SU-DHL-6 (cell line): ENCODE results near the gene CCNDBP1.
"Not testable (repeated sequence)": the region's sequence is repeated elsewhere in the genome, so short reads cannot be mapped to it uniquely, and the experiment has no call there.

Source experiments
- H2AFZ ChIP-seq: fragments of 200-600 bp; sonication (generic); 2 replicates; pipeline ENCODE4 v1.6.1; 2014; ENCODE audit warnings: low read depth, mild to moderate bottlenecking, moderate library complexity, mixed read lengths, antibody characterized with exemption, low read length; ENCODE audit not compliant: severe bottlenecking
- H3F3A ChIP-seq: fragments of 200-600 bp; shearing (Covaris generic); 2 replicates; pipeline ENCODE4 v1.6.0; 2016; ENCODE audit warnings: antibody characterized with exemption, mild to moderate bottlenecking; ENCODE audit not compliant: insufficient read depth
- H3K27ac ChIP-seq: fragments of 200-600 bp; sonication (generic); 2 replicates; pipeline ENCODE4 v1.5.1; 2016; ENCODE audit warnings: low read depth, mild to moderate bottlenecking, low read length, moderate library complexity, mixed read lengths
- H3K27me3 ChIP-seq: fragments of 200-600 bp; sonication (generic), shearing (Covaris generic); 2 replicates; pipeline ENCODE4 v1.6.0; 2014; ENCODE audit warnings: mild to moderate bottlenecking, low read length
- H3K36me3 ChIP-seq: fragments of 200-600 bp; sonication (generic); 2 replicates; pipeline ENCODE4 v1.6.1; 2014; ENCODE audit warnings: mild to moderate bottlenecking, low read length, mixed read lengths
- H3K4me2 ChIP-seq: fragments of 300-600, 200-600 bp; shearing (Covaris generic), sonication (generic); 2 replicates; pipeline ENCODE4 v1.6.0; 2014; ENCODE audit warnings: low read length, low read depth, mild to moderate bottlenecking; ENCODE audit not compliant: poor library complexity, severe bottlenecking
- H3K4me3 ChIP-seq: fragments of 200-600 bp; sonication (generic); 2 replicates; pipeline ENCODE4 v1.5.1; 2014; ENCODE audit warnings: antibody characterized with exemption, low read length, mild to moderate bottlenecking, mixed read lengths; ENCODE audit not compliant: insufficient read depth, poor library complexity, severe bottlenecking
- H3K79me2 ChIP-seq: fragments of 200-600 bp; sonication (generic); 2 replicates; pipeline ENCODE4 v1.6.1; 2014; ENCODE audit warnings: mild to moderate bottlenecking, low read length, moderate library complexity; ENCODE audit not compliant: insufficient read depth
- H3K9ac ChIP-seq: fragments of 200-600 bp; sonication (generic); 2 replicates; pipeline ENCODE4 v1.7.0; 2014; ENCODE audit warnings: mild to moderate bottlenecking, low read length
- H3K9me2 ChIP-seq: fragments of 200-600 bp; sonication (generic); replicated peaks from 2 replicates; pipeline ENCODE4 v1.6.1; 2014; ENCODE audit warnings: low read length; ENCODE audit not compliant: insufficient read depth
- H3K9me3 ChIP-seq: fragments of 200-600 bp; sonication (generic); 2 replicates; pipeline ENCODE4 v1.6.1; 2014; ENCODE audit warnings: low read length, mixed read lengths; ENCODE audit not compliant: insufficient read depth
- H4K20me1 ChIP-seq: fragments of 200-600 bp; sonication (generic); 2 replicates; pipeline ENCODE4 v1.6.1; 2014; ENCODE audit warnings: low read depth, mild to moderate bottlenecking, antibody characterized with exemption, low read length, moderate library complexity, mixed read lengths
- CTCF ChIP-seq: fragments of 200-600 bp; sonication (generic); IDR thresholded peaks from one replicate; pipeline ENCODE4 v1.5.1; 2017; ENCODE audit warnings: antibody characterized with exemption, mild to moderate bottlenecking, low read length, moderate library complexity; ENCODE audit not compliant: insufficient read depth, poor library complexity, severe bottlenecking
- EZH2phosphoT487 ChIP-seq: fragments of 200-600 bp; sonication (generic), shearing (Covaris generic); conservative IDR thresholded peaks from 2 replicates; pipeline ENCODE4 v1.6.1; 2018; ENCODE audit warnings: mild to moderate bottlenecking, antibody characterized with exemption, low read length, moderate library complexity, mixed read lengths

The CCNDBP1 gene

GRCh38 chr15:43153269-43153668, 31.9 kb upstream of the CCNDBP1 start:
- TF ChIP-seq EZH2phosphoT487 = no peak
- TF ChIP-seq CTCF = no peak
- Histone ChIP-seq H3K79me2 (no peaks in the 10 kb centered on the region), H3K9me2 (no peaks in the 10 kb centered on the region), H3K4me3 (no peak overlapping the region), H3K9me3 (no peaks in the 10 kb centered on the region), H3F3A (no peaks in the 10 kb centered on the region), H3K9ac (no peak overlapping the region), H3K27ac (no peak overlapping the region), H2AFZ (no peak overlapping the region), H3K36me3 (peaks cover 53% of the 10 kb centered on the region; the same call in 1 of the 2 replicates), H3K27me3 (no peaks in the 10 kb centered on the region), H4K20me1 (no peaks in the 10 kb centered on the region), H3K4me2 (no peak overlapping the region)

GRCh38 chr15:43165801-43166325, 19.3 kb upstream of the CCNDBP1 start:
- H3K9me3 ChIP-seq = no peaks in the 10 kb centered on the region
- no peak overlapping the region for H3K27ac ChIP-seq
- no peaks in the 10 kb centered on the region for H3K9me2 ChIP-seq
- H2AFZ ChIP-seq = no peak overlapping the region
- no peak overlapping the region for H3K4me2 ChIP-seq
- TF ChIP-seq CTCF (no peak), EZH2phosphoT487 (no peak)
- H3K79me2 ChIP-seq = no peaks in the 10 kb centered on the region
- H3K27me3 ChIP-seq = no peaks in the 10 kb centered on the region
- peaks cover 21% of the 10 kb centered on the region for H3K36me3 ChIP-seq
- no peak overlapping the region for H3K4me3 ChIP-seq
- 0 out of 2 replicates have a peak, but pooled peaks cover 3% of the 10 kb centered on the region for H3F3A ChIP-seq
- H3K9ac ChIP-seq = no peak overlapping the region
- H4K20me1 ChIP-seq = no peaks in the 10 kb centered on the region

- H4K20me1 ChIP-seq, H3K9ac ChIP-seq, H3K9me3 ChIP-seq, H3K4me3 ChIP-seq, H2AFZ ChIP-seq, H3F3A ChIP-seq, H3K27me3 ChIP-seq, H3K4me2 ChIP-seq, H3K9me2 ChIP-seq, H3K27ac ChIP-seq, H3K79me2 ChIP-seq: not testable (repeated sequence)
- H3K36me3 ChIP-seq = peaks cover 30% of the 10 kb centered on the region
These were observed 17.9 kb upstream of the CCNDBP1 start for GRCh38 chr15:43167261-43167660.

- Histone ChIP-seq H3K79me2 (no peaks in the 10 kb centered on the region), H3K9ac (no peak overlapping the region), H2AFZ (no peak overlapping the region), H3K9me2 (no peaks in the 10 kb centered on the region), H3K27ac (no peak overlapping the region), H4K20me1 (no peaks in the 10 kb centered on the region), H3K4me2 (no peak overlapping the region), H3F3A (0 out of 2 replicates have a peak, but pooled peaks cover 3% of the 10 kb centered on the region), H3K9me3 (no peaks in the 10 kb centered on the region), H3K36me3 (peaks cover 37% of the 10 kb centered on the region), H3K4me3 (no peak overlapping the region), H3K27me3 (no peaks in the 10 kb centered on the region)
- TF ChIP-seq CTCF (no peak), EZH2phosphoT487 (no peak)
These were observed 16.8 kb upstream of the CCNDBP1 start for GRCh38 chr15:43168192-43169107.
